Colon (tissue), 2 donors: ENCODE results near the gene CSKMT.
"Not testable (repeated sequence)": the region's sequence is repeated elsewhere in the genome, so short reads cannot be mapped to it uniquely, and the experiment has no call there.

ENCODE experiments used
- FAIRE-seq: peaks from 2 replicates; lab custom pipeline; 2012; peaks lifted over from hg19 to GRCh38; lab: Jason Lieb, UNC
- donor health status: control.
- donor health status: control.

Gene CSKMT

GRCh38 chr11:62689421-62690183 lies 24.5 kb downstream of the CSKMT start, which contains the start of gene LRRN4CL:
TSS of gene LRRN4CL (minus strand) at chr11:62689530. CDS start at chr11:62688508, 1,022 bp downstream.
- FAIRE-seq, result no peak

GRCh38 chr11:62693624-62694023 lies 28.5 kb downstream of the CSKMT start:
- FAIRE-seq, result not testable (repeated sequence)

- no peak for FAIRE-seq
Measured at GRCh38 chr11:62694455-62695167, 29.5 kb downstream of the CSKMT start.

GRCh38 chr11:62702246-62702645 lies 37.1 kb downstream of the CSKMT start:
- no peak for FAIRE-seq

GRCh38 chr11:62703921-62704320 lies 38.8 kb downstream of the CSKMT start:
- FAIRE-seq, result not testable (repeated sequence)

GRCh38 chr11:62705413-62705812 lies 40.3 kb downstream of the CSKMT start:
- FAIRE-seq, result no peak

- FAIRE-seq, result no peak
Measured at GRCh38 chr11:62705880-62706849, 41.1 kb downstream of the CSKMT start.

GRCh38 chr11:62706850-62707247 lies 41.7 kb downstream of the CSKMT start:
- FAIRE-seq, result no peak

- FAIRE-seq, result no peak
Measured at GRCh38 chr11:62707277-62707861, 42.3 kb downstream of the CSKMT start, which contains the start of the genes BSCL2 and GNG3. TSS of gene BSCL2 (minus strand) at chr11:62707424. CDS start at chr11:62707195, 229 bp downstream. TSS of gene GNG3 (plus strand) at chr11:62707676. CDS start at chr11:62708296, 620 bp downstream.

- FAIRE-seq, result no peak
Measured at GRCh38 chr11:62708392-62708791, 43.3 kb downstream of the CSKMT start.

- no peak for FAIRE-seq
Measured at GRCh38 chr11:62708793-62709192, 43.7 kb downstream of the CSKMT start.

- no peak for FAIRE-seq
Measured at GRCh38 chr11:62709247-62710000, 44.3 kb downstream of the CSKMT start.

- FAIRE-seq, result no peak
Measured at GRCh38 chr11:62710001-62710345, 44.9 kb downstream of the CSKMT start.

- FAIRE-seq, result no peak
Measured at GRCh38 chr11:62712276-62712812, 47.2 kb downstream of the CSKMT start.

GRCh38 chr11:62712861-62713260 lies 47.7 kb downstream of the CSKMT start:
- no peak for FAIRE-seq

- no peak for FAIRE-seq
Measured at GRCh38 chr11:62713343-62713742, 48.2 kb downstream of the CSKMT start.

GRCh38 chr11:62715150-62716130 lies 50.3 kb downstream of the CSKMT start:
- FAIRE-seq, result no peak

- FAIRE-seq, result no peak
Measured at GRCh38 chr11:62716206-62716605, 51.1 kb downstream of the CSKMT start.

GRCh38 chr11:62716816-62717215 lies 51.7 kb downstream of the CSKMT start:
- FAIRE-seq, result no peak
